Measurements from ENCODE around the gene LIPF. TPM values are rescaled to one million over a fixed set of nuclear protein-coding genes. Genes with fewer than 3 reads are reported as not detected.

Gene LIPF
- total RNA-seq, 5 donors from 2014 or later (not counting 1 experiment from before 2014, with no cell fraction given): not detected

Other genes starting within 250 kb of the LIPF start
- gene RNLS, start 81.1 kb upstream of the LIPF start, total RNA-seq: 1 to 10 TPM; 1.8 to 4.5 (median 3.2) TPM
- under 1 TPM in 3 of 5 donors, not detected in 2; 0.09 to 0.21 (median 0.16) TPM for gene LIPJ, start 77.7 kb upstream of the LIPF start, total RNA-seq
- not detected for gene LIPK, start 41.8 kb downstream of the LIPF start, total RNA-seq
- gene LIPN, start 95.6 kb downstream of the LIPF start, total RNA-seq: not detected
- not detected for gene LIPM, start 138.3 kb downstream of the LIPF start, total RNA-seq
- gene ANKRD22, start 187.4 kb downstream of the LIPF start, total RNA-seq: not detected
- 10 to 100 TPM; 27.5 to 37.8 (median 34.5) TPM for gene STAMBPL1, start 215.8 kb downstream of the LIPF start, total RNA-seq

Data from T-cell (primary cell).